GOT3 (cell line): ENCODE results near the gene MYH13.

ENCODE experiments used
- DNase-seq: peaks from one replicate; lab custom pipeline; 2025; ENCODE audit warnings: mixed read lengths; lab: John Stamatoyannopoulos, UW

Gene MYH13

GRCh38 chr17:10251212-10251948, 121.4 kb downstream of the MYH13 start:
- DNase-seq = no peak
